NOMO-1 treated with DMSO at 0.1 percent for 48 hours (cell line): Measurements from ENCODE around the gene ANKRD49.

ENCODE experiments used
- DNase-seq: peaks from one replicate; lab custom pipeline; 2025; ENCODE audit not compliant: unreplicated experiment; lab: John Stamatoyannopoulos, UW

ANKRD49 gene, protein sequence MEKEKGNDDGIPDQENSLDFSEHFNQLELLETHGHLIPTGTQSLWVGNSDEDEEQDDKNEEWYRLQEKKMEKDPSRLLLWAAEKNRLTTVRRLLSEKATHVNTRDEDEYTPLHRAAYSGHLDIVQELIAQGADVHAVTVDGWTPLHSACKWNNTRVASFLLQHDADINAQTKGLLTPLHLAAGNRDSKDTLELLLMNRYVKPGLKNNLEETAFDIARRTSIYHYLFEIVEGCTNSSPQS

DNA sequence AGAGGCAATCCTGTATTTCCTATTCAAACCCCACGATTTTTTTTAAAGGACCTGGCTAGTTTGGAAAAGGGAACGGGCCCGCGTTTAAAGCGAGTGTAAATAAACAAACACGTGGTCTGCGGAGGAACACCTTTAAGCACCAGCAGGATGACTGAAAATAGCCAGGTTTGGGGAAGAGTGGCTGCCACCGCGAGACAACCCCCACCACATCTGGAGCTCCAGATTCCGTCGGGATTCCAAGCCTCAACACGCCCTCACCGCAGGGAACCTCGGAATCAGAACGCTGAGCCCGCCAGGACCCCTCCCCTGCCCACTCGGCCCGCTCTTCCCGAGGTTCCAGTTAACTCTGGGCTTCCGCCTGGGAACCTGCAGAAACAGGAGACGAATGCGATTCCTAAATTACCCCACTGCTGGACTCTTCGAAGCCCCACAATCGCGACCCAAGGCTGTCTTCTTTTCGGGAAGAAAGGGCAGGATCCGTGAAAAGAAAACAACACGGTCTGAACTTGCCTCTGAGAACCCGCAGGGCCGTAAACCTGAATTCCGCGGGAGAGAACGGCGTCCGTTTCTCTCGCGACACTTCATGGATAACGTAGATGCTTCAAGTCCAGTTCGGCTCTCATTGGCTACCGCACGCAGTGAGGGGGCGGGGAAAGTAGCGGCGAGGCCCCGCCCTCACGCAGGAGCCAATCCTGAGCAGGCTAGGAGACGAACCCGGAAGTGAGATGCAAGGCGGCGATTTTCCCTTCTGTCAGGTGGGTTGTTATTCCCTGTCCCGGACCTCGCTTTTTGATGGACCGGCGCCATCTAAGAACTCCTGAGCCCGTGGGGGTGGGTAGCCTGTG lies at the start of gene ANKRD49, which contains the start of gene MRE11:
Gene ANKRD49, plus strand, starts transcription at position 704 of the 845 bp plus-strand sequence. CDS start 2,710 bp downstream, outside the sequence.
Gene MRE11, minus strand, starts transcription at position 564 of the 845 bp plus-strand sequence. CDS start 1,043 bp downstream, outside the sequence.
- peak; percentile 97 for DNase-seq

DNA sequence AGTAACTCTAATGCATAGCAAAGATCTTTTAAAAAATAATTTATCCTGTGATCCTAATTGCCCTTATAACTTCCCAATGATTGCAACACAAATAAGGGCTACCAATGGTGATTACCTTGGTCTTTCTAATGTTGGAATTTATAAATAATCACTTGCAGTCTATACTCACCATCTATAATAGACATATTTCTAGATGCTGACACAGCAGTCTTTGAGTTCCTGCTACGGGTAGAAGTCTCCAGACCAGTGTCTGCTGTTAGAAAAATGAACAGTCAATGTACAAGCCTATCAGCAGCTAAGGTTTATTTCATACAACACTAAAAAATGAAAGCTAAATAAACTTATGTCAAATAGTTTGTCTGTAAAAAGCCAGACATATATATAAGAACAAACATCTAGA lies 48.1 kb upstream of the ANKRD49 start:
- no peak for DNase-seq

DNA sequence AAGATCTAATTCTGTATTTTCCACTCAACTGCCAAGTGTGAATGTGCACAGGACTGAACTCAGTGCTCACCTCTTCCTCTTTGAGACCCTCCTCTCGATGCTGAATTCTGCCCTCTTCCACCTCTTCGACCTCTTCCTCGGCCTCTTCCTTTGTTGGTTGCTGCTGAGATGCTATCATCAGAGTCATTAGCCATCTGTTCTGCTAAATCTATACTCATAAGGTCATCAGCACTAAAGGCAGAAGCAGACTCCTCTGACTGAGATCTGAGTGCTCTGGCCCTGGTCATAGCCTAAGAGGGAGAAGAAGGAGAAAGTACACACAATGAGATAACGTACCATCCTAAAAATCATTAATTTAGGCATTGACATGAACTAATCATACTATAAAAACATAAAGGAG lies 46.6 kb upstream of the ANKRD49 start:
- no peak for DNase-seq

DNA sequence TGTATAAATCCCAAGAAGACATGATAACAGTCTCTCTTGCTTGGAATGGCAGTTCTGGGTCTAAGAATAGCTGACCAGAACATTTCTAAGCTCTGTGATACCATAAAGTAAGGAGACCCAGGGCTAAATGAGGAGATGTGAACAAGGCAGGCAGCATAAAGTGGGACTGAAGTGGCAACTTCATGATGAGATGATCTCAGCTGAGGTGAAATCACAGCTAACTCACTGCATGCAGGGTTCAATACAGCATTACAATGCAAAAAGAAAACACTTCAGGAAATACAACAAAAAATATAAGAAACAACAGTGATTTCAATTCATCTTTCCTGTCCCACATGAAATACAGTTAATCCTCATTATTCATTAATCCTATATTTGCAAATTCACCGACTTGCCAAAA lies 44.8 kb upstream of the ANKRD49 start:
- no peak for DNase-seq

DNA sequence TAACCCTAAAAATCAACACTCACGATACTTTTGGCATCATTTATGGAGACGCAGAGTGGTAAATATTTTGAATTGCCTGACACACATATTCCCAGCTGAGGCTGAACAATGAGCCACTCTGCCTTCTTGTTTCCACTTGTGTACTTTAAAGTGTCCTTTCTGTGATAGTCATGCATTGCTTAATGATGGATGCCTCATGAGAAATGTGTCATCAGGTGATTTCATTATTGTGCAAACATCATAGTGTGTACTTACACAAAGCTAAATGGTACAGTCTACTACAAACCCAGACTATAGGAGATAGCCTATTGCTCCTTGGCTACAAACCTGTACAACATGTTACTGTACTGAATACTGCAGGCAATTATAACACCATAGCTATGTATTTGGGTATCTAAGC lies 44.3 kb upstream of the ANKRD49 start:
- DNase-seq: no peak

DNA sequence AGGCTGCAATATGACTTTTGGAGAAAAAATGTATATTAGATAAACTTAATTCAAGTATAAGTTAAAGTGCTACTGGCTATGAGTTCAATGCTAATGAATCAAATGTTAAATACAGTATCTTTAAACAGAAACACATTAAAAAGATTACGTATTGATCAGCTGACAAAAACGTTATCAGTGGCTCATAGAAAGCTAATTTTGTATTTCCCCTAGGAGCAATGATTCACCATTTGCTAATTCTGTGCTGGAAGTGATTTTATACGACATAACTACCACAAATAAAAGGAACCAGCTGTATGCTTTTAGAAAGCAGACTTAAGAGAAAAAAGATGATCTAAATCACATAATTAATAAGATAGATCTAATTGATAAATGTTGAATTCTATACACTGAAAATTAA lies 43.7 kb upstream of the ANKRD49 start:
- DNase-seq: no peak

DNA sequence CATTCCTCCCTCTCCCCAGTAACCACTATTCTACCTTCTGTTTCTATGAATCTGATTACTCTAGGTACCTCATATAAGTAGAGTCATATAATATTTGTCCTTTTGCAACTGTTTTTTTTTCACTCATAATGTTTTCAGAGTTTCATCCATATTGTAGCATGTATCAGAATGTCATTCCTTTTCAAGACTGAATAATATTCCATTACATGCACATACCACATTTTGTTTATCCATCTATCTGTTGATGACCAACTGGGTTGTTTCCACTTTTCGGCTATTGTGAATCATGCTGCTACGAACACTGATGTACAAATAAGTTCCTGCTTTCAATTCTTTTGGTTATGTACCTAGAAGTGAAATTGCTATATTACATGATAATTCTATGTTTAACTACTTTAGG lies 40.8 kb upstream of the ANKRD49 start:
- no peak for DNase-seq

DNA sequence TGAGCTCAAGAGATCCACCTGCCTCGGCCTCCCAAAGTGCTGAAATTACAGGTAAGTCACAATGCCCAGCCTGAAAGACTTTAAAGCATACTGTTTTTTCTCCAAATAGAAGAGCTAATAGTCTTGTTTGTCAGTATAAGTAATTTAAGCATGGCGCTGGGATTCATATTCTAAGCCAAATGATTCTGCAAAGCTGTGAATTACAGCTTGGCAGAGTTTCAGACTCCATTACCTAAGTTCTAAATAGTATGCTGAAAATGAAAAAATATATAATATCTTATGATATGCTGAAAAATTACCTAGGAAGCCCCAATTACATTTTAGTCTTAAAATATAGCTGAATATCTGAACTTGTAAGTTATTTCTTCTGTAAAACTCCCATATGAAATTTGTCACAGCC lies 39.5 kb upstream of the ANKRD49 start:
- DNase-seq: no peak

DNA sequence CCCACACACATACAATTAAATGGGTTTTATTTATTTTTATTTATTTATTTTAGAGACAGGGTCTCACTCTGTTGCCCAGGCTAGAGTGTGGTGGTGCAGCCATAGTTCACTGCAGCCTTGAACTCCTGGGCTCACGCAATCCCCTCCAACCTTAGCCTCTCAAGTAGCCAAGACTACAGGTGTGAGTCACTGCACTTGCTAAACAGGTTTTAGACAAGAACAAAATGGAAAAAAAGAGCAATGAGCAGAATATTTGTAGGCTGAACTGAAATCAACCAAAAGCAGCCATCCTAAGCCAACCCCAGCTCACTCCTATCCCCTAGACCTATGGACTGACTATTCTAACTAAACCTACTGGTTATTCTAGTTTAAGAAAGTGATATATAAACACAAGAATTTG lies 37.9 kb upstream of the ANKRD49 start:
- DNase-seq: no peak

DNA sequence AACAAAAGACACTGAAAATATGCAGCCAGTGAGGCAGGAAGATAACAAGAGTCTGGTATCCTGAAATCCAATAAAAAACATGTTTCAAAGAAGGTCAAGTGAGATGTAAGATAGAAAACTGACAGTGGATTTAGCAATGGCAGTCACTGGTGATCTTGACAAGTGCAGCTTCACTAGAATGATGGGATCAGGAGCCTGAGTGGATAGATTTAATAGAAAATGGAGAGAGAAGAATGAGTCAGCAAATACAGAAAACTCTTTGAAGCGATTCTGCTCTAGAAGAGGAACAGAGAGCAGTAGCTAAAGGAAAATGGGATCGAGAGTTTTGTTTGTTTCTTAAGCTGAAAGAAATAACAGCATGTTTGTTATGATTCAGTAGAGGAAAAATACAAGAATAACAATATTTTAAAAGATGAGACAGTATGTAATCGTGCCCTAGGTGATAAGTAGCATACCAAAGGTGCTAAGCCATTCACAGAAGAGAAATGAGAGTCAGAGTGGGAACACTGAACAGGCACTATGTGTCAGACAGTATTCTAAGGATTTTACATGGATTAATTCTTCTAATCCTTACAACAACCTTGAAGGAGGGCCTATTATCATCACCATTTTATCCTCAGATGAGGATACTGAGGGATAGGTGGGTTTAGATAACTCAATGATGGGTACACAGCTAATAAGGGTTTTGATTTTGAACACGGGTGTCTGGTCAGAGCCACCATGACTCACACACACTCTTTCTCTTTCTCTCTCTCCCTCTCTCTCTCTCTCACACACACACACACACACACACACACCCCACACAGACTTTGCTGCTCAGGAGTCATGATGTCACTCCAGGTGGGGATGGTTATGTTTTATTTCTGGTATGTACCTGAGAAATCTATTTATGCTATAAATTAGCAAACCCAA lies 36.4 kb upstream of the ANKRD49 start:
- DNase-seq: no peak

DNA sequence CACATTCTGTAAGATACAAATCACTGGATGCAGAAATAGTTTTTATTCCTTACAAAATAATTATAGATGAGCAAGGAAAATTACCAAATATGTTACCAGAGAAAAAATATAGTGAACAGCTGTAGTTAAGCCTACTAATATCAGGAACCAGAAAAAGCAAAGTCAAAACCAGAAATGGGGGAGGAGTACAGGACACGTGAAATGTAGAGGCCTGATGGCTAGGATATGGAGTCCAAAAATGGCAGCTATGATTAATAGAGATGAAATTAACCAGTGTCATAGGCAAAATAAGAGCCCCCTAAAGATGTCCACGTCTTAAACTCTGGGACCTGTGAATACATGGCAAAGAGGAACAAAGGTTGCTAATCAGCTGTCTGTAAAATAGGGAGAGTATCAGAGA lies 34.2 kb upstream of the ANKRD49 start:
- DNase-seq: no peak

DNA sequence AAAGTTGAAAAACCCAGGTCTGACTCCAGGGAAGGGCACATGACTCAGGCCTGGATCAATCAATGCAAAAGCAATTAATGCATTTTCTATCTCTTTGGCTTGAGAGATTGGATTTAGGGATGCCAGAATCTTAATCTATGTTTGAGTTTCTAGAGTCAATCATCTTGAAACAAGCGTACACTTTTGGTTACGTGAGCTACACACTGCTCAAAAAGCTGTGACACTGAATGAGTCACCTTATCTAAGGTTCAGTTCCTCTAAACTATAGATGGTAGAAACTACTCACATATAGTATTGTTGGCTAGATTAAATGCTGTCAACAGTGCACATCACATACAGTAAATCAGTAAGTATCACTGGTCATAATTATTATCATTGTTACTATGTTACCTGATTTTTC lies 24.4 kb upstream of the ANKRD49 start:
- DNase-seq: peak; percentile 14

DNA sequence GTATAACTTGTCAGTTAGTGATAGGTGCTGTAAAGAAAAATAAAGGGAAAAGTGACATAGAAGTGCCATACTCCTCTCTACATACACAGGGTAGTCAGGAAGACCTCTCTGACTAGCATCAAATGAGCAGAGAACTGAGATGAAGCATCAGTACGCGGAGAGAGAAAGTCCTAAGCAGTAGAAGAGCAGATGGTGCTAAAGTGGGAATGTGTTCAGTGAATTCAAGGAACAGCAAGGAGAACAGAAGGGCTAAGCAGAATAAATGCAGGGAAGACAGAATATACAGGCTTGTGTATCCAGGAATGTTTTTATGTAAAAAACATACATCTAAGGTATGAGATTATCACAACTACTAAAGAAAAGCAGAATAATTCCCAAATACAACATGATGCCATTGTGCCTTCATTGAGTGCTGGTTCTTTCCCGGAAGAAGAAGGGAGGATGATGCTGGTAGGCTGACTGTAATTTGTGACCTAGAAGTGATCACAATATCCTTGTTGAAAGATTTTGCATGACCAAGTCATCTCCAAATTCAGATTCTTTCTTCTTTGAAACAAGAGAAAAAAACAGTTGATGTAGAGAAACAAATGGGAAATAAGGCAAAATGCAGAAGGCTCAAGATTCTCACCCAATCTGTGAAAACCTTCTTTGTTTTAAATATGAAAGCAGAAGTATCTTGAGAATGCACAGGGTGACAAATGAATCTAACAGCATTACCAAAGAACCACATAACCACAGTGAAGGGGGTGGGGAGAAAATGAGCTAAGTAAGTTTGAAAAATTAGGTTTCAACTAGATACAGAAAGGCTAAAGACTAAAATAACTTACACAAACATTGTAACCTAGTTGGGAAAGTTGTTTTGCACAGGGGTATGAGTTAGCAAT lies 20.6 kb upstream of the ANKRD49 start:
- DNase-seq: peak; percentile 95

DNA sequence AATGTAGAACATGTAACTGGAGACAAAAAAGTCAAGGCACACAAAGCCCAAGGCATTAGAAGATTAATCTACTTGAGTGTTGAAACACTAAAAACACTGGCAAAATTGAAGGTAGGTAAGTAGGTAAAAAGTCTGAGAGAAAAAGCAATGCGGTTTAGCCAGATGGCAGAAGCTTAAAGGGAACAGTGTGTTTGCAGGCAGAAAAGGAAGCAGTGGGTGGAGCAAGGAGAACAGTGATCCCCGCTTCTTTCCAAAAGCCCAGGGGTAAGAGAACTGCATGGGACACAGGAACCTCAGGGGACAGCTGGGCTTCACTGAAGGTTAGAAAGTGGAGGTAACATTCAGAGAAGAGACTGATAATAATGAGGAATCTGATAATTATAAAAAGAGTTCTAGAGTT lies 16.2 kb upstream of the ANKRD49 start:
- DNase-seq: no peak

DNA sequence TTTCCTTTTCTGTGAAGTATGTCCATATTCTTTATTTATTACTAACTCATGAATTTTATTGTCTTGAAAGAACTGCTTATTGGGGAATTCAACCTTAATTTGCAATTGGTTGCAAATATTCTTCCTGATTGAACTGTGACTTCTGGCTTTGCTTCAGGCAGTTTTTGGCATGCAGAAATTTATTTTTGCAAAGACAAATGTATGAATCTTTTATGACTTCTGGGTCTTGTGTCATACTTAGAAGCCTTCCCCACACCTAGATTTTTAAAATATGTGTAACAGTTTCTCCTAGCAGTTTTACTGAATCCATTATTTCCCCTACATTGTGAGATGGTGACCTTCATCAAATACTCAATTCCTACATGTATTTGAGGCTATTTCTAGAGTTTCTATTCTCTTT lies 12.4 kb upstream of the ANKRD49 start:
- DNase-seq: no peak

DNA sequence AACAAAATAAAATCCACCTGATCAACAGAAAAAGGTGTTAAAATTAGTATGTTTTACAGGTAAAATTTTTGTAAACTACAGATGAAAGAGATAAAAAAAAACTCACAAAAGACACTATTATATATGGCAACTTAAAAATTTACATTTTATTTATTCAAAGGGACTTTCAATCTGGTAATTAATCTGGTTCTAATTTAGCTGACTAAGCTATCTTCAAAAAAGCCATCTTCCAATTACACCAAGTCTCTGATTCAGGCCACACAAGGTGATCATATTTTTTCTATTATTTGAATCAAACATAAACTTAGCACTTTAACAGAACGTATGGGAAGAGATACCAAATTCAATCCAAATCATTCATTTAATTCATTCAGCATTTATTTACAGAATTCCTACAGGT lies 7.7 kb upstream of the ANKRD49 start:
- no peak for DNase-seq

DNA sequence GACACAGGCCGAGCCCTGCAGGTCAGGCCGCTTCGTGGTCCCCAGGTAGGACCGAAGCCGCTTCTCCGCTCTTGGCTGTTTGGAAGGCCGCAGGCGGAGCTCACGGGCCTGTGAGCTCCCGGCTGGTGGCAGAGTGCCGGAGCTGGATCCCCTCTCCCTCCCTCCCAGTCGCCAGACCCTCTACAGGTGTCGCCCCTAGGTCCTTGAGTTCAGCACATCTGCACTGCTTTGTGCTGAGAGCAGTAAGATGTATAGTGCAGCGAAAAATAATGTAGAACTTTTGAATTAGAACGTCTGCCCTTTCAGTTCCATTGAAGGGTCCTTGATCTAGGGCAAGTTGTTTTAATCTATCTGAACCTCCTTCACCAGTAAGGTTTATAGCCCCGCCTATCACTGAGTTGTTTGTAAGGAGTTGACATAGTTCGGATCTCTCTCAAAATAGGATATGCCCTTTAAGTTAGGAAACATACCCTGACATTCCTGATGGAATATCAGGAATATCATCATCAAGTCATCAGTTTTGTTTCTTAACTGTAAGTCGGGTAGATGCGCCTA lies 419 bp downstream of the ANKRD49 start:
- DNase-seq: no peak

DNA sequence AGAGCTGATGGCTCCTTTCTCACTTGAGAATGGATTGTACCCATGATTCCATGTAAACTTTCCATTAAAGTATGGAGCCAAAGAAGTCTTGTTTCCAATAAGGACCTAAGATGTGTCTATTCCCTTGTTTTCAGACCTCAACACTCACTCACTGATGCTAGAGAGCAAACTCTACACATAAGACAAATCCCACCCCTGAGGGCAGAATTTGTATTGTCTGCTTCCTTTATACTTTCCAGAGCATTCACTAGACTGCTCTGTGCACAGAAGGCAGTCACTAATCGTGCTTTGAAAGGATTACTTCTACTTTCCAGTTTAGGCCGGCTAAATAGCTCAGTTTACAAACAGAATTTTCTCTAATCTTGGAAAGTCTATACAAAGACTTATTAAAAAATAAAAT lies 6.4 kb downstream of the ANKRD49 start:
- no peak for DNase-seq

DNA sequence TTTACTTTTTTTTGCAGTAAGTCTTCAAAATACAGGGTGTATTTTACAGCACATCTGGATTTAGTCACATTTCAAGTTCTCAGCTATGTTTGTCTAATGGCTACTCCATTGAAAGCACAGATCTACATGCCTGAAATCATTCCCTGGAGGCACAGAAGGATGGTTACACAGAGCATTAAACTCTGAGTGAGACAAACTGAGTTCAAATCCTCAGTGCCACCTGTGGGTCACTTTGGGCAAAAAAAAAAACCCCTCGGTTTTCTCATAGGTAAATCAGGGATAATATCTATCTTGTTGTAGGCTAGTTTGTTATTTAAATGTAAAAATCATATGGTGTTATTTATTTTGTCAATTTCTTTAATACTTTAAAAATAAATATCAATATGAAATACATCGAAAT lies 7.7 kb downstream of the ANKRD49 start:
- DNase-seq: no peak

DNA sequence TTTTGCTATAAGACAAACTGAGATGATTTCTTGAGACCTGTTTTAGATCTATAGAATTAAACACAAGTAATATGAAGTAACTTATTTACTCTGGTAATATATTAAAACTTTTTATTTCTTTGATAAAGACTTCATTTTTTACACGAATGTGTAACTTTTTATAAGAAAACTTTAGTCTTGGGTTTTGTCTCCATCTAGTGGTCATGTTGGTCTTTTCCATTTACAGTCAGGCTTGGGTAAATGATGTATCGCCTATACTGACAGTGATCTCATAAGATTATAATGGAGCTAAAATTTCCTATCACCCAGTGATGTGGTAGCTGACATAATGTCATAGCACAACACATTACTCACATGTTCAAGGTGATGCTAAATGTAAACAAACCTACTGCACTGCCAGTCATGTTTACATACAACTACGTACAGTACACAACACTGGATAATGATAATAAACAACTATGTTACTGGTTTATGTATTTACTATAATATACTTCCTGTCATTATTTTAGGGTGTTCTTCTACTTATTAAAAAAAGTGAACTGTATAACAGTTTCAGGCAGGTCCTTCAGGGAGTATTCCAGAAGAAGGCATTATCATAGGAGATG lies 11.0 kb downstream of the ANKRD49 start:
- DNase-seq: peak; percentile 48
